CMK (cell line): ENCODE measurements around the gene PRLH.

ENCODE experiments used
- DNase-seq: peaks from one replicate; pipeline ENCODE4 v3.0.0-alpha.2; 2010; ENCODE audit warnings: low read depth

Gene PRLH

GRCh38 chr2:237565974-237566373 is 400 bp upstream of the PRLH start:
- DNase-seq: no peak

GRCh38 chr2:237567276-237568029 is 1.1 kb downstream of the PRLH start:
- DNase-seq: no peak

DNA sequence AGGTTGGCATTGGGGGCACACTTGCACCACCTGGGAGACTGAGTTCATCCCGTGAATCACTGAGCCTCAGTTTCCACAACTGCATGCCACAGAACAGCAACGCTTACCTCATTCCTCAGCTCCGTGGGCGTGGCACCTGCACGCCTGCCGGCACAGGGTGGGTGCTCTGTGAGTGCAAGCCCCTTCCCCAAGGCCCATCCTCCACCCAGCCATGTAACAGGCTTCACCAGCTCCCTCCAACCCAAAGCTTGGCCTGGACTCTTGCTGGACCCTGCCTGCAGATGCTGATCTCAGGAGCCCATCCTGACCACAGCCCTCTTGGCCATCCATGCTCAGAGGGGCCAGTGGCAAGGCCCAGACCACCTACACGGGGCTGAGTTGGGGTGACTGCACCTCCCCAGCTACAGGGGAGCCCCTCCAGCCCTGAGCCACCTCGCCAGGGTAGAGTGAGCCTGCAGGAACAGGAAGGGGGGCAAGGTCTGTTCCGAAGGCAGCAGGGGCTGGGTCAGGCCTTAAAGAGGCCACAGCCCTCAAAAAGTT is 1.8 kb downstream of the PRLH start:
- DNase-seq: no peak

- no peak for DNase-seq
Measured at GRCh38 chr2:237569041-237569440, 2.7 kb downstream of the PRLH start.

DNA sequence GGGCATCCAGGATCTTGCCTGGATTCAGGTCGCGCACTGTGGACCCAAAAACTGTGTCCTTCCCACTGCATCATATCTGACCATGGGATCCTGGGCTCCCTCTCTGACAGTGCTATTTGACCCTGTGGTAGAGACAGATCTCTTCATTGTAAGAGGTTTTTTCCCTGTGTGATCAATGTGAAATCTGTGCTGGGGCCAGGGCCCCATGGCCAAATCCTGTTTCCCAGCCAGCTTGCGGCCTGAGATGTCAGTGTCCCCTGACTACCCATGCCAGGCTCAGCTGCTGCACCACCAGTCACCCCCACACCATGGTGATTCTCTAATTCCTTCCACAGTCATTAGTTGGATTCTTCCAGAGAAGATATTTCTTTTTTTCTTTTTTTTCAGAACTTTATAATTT is 3.5 kb downstream of the PRLH start:
- DNase-seq: no peak

DNA sequence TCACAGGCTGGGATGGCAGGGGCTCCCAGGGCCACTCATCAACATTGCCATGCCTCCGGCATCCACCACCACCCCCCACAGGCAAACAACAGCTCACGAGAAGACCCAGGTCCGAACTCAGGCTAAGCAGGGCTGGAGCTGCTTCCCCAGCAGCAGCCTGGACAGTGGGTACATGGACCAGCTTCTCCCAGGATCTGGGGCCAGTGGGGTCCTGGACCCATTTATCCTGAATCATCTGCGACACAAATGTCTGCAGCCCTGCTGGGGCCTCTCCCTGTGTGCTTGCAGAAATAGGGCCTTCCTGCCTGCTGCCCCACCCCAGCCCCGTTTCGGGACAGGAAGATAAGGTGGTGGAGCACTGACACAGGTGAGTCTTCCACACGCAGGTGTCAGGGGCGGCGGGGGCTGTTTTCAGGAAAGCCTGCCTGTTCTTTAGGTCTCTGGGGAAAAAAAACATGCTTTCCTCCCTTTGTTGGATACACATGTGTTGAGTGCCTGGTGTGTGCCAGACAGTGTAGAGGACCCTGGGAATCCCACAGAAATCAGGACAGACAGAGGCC is 4.5 kb downstream of the PRLH start:
- DNase-seq: no peak

DNA sequence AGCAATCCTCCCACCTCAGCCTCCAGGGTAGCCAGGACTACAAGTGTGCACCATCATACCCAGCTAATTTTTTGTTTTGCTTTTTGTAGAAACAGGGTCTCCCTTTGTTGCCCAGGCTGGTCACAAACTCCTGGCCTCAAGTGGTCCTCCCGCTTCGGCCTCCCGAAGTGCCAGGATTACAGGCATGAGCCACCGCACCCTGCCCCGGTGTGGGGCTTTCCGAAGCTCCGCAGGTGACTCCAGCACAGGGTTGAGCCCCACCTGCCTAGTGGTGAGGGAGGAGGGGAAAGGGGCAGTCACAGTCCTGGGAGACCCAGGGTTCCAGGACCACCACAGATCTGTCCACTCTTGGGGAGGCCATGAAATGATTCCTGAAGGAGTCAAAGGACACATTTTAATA is 5.2 kb downstream of the PRLH start:
- no peak for DNase-seq

DNA sequence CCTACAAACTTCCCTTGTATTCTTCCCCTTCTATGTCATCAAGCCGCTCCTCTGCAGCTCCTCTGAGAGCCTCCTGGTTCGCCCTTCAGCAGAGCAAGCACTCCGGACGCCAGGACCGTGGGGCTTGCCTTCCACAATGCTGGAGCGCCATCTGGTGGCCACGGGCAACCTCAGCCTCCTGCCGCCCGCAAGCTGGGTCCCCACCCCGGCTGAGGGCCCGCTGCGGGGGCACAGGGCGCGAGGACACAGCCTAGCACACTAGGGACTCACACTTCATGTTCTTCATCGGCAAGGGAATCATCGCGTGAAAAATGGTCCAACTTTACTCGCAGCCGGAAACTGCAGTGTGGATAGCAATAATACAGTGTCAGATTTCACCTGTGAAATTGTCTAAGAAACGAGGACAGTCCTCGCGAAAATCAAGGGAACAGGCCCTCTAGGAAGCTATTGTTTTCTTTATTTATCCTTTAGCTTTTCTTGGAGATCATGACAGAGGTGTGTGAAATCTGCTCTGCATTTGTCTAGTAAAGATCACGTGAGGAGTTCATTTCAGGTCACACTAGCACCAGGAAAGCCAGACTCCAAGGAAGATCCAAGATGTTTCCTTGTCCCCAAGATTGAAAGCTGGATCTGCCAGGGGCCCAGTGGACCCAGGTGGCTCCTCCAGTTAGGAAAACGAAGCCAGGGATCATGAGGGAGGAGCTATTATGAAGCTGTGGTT is 5.8 kb downstream of the PRLH start:
- peak; percentile 69 for DNase-seq

GRCh38 chr2:237572742-237573101 is 6.3 kb downstream of the PRLH start:
- no peak for DNase-seq

DNA sequence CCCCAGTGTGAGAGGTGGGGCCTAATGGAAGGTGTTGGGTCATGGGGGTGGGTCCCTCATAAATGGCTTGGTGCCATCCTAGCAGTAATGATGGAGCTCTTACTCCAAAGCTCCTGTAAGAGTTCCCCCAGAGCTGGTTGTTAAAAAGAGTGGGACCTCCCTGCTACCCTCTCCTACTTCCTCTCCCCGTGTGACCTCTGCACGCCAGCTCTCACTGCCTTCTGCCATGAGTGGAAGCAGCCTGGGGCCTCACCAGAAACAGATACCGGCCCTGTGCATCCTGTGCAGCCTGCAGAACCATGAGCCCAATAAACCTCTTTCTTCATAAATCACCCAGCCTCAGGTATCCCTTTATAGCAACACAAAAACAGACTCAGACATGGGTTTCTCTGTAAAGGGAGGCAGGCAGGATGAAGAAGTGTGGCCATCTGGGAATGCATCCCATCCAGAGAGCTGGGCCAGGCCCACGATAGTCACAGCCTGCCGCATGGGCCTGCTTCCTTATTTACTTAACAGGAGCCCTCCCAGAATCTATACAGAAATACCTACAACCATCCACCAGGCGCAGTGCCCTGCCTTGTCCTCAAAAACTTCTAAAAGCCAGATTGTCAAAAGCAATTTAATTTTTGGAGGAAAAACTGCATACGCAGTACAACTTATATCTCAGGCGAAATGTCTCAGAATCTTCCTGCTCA is 7.5 kb downstream of the PRLH start:
- no peak for DNase-seq

DNA sequence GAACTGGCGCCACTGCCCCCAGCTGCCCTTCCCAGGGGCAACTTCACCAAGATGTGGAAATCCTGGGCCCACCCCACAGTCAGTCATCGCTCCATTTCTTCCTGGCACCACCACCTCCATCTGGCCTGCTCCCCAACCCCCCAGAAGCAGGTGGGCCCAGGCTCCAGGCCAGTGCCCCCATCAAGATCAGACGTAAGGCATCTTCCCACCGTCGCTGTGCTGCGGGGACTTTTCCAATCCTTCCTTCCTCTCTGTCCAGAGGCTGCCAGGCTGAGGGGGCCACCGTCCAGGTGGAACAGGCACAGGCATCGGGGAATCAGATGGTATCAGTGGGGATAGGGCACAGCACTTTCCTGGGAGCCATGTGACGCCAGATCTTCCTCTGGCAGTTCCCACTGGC is 8.1 kb downstream of the PRLH start:
- DNase-seq: no peak

GRCh38 chr2:237574894-237575868 is 8.8 kb downstream of the PRLH start:
- no peak for DNase-seq

GRCh38 chr2:237575869-237576862 is 9.8 kb downstream of the PRLH start:
- no peak for DNase-seq

DNA sequence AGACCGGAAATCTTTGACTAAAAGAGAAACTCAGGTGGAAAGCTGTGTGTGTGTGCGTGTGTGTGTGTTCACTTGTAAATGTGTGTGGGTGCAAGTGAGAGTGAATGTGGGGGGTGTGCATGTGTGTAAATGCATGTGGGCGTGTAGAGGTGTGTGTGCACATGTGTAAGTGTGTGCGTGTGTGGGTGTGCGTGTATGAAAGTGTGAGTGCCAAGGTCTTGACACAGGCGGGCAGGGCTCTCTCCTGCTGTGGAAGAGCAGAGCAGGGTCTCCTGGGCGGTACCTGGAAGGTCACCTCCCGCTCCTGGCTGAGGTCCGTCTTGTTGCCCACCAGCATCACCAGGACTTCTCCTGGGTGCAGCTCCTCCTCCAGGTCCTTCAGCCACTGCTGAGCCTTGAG is 10.6 kb downstream of the PRLH start:
- no peak for DNase-seq

DNA sequence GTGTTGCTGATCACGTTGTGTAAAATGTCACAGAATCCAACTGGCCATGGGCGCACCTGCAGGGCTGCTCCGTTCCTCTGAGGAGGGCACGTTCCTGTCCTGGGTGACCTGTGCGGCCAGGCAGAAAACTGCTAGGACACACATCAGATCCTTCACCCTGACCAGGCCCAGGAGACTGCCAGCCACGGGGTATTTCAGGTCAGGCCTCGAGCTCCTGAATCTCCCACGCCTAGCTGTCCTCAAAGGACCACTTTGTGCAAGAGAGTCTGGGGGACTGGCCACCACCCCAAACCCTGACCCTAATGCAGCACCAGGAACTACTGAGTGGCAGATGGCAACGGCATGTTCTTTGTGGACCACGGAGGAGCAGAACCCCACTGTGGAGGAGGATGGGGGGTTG is 11.1 kb downstream of the PRLH start:
- no peak for DNase-seq

GRCh38 chr2:237577956-237578870 is 11.8 kb downstream of the PRLH start:
- DNase-seq: no peak

GRCh38 chr2:237581326-237581725 is 15.0 kb downstream of the PRLH start:
- DNase-seq: no peak

- no peak for DNase-seq
Measured at GRCh38 chr2:237581751-237582746, 15.7 kb downstream of the PRLH start.
